ENCODE data around the gene PLK1.

DNA sequence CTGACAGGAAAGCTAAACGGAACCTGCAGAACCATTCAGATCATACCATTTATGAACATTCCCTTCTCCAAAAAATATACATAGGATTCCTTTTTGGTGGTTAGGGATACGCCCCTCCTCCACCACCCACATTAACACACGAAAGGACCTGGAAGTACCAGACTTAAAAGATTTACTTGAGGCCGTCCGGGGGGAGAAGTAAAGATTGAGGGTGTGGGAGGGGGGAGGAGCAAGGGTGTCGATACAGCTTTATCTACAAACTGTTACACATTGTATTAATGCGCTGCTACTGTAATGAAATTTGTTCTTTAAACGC lies 38.1 kb upstream of the PLK1 start:
- TF ChIP-seq, protein P1, sequence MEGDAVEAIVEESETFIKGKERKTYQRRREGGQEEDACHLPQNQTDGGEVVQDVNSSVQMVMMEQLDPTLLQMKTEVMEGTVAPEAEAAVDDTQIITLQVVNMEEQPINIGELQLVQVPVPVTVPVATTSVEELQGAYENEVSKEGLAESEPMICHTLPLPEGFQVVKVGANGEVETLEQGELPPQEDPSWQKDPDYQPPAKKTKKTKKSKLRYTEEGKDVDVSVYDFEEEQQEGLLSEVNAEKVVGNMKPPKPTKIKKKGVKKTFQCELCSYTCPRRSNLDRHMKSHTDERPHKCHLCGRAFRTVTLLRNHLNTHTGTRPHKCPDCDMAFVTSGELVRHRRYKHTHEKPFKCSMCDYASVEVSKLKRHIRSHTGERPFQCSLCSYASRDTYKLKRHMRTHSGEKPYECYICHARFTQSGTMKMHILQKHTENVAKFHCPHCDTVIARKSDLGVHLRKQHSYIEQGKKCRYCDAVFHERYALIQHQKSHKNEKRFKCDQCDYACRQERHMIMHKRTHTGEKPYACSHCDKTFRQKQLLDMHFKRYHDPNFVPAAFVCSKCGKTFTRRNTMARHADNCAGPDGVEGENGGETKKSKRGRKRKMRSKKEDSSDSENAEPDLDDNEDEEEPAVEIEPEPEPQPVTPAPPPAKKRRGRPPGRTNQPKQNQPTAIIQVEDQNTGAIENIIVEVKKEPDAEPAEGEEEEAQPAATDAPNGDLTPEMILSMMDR (IDR thresholded peaks at IDR 0.05) = no peak
- no peak for TF ChIP-seq POLR2A (IDR thresholded peaks at IDR 0.05)

Data from testis (tissue), 2 donors.